NCI-H748 treated with DMSO at 0.1 percent for 48 hours (cell line): Measurements from ENCODE around the gene RAB13.
"Not testable (repeated sequence)": the region's sequence is repeated elsewhere in the genome, so short reads cannot be mapped to it uniquely, and the experiment has no call there.

Experiments
- DNase-seq: peaks from one replicate; lab custom pipeline; 2025; lab: John Stamatoyannopoulos, UW

RAB13 gene

GRCh38 chr1:153985941-153986761 lies at the start of gene RAB13:
TSS of gene RAB13 (minus strand) at chr1:153986339. CDS start at chr1:153986236, 103 bp downstream.
- peak; percentile 65 for DNase-seq

- not testable (repeated sequence) for DNase-seq
Observed at GRCh38 chr1:154033697-154034096, 47.6 kb upstream of the RAB13 start.

GRCh38 chr1:154019940-154020339 lies 33.8 kb upstream of the RAB13 start:
- no peak for DNase-seq

GRCh38 chr1:154019269-154019668 lies 33.1 kb upstream of the RAB13 start:
- DNase-seq, result no peak

DNA sequence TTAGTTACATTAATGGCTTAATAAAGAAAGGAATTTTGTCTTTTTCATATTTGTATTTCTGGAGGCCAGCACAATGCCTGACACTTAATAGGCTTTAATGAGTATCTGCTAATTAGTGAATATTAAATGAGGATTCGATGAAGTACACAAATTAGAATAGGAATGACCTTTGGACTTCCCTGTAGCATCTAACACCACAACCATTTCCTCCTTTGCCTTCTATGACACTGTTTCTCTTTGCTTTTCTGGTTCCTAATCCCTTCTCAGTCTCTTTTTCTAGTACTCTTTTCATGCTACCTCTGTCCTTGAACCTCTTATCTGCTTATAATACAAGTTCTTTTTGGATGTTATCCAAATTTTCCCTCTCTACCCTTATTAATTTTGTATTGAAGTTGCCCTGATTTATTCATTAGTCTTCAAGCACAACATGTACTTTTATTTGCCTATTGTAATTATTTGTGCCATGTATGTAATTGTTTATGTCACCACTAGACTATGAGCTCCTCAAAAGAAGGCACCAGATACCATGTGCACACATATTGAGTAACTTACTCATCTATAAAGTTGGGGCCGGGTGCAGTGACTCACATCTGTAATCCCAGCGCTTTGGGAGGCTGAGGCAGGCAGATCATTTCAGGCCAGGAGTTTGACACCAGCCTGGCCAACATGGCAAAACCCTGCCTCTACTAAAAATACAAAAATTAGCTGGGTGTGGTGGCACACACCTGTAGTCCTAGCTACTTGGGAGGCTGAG lies 28.2 kb upstream of the RAB13 start:
- no peak for DNase-seq

GRCh38 chr1:154012543-154012942 lies 26.4 kb upstream of the RAB13 start:
- not testable (repeated sequence) for DNase-seq

DNA sequence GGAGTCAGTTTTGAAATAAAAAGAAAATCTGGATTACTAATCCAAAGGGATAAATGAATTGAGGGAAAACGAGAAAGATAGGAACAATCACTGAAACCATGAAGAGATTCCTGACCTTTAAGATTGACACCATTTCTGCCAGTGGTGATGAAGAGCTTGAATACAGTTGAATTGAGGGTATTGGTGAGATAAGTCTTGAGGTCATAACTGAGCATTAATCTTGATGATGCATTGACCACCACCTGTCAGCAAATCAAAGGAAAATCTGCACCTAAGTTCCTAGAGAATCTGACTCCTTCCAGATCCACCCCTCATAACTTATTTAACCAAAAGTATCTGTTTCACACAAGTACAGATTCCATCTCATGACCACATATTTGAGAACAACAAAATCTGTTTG lies 26.0 kb upstream of the RAB13 start:
- no peak for DNase-seq

DNA sequence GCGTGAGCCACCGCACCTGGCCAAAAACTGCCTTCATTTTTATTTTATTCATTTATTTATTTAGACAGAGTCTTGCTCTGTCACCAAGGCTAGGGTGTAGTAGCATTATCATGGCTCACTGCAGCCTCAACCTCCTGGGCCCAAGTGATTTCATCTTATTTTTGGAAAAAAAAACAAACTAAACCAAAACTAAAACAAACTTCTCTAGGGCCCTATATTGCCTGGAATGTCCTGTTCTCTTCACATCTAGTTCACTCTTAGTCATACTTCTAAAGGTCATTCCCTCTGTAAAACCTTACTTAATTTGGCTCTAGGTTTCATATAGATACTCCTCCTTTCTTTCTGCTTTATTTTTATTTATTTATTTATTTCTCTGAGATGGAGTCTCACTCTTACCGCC lies 20.0 kb upstream of the RAB13 start:
- no peak for DNase-seq

GRCh38 chr1:154000420-154000819 lies 14.3 kb upstream of the RAB13 start:
- no peak for DNase-seq

DNA sequence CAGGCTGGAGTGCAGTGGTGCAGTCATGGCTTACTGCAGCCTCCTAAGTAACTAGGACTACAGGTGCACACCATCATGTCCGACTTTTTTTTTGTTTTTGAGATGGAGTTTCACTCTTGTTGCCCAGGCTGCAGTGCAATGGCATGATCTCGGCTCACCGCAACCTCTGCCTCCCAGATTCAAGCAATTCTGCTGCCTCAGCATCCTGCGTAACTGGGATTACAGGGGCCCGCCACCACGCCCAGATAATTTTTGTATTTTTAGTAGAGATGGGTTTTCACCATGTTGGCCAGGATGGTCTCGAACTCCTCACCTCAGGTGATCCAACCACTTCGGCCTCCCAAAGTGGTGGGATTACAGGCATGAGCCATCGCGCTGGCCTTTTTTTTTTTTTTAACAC lies 10.7 kb upstream of the RAB13 start:
- DNase-seq, result not testable (repeated sequence)

DNA sequence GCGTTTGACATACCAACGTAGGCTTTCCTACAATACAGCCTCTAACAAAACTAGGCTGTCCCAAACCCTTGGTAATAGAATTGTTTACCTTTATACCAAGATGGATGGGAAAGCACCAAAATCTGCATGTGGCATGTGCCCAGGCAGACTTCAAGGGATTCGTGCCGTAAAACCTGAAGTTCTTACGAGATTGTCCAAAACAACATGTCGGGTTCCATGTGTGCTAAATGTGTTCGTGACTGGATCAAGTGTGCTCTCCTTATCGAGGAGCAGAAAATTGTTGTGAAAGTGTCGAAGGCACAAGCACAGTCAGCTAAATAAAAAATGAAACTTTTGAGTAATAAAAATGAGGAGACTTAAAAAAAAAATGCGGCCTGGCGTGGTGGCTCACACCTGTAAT lies 9.5 kb upstream of the RAB13 start:
- DNase-seq, result no peak

DNA sequence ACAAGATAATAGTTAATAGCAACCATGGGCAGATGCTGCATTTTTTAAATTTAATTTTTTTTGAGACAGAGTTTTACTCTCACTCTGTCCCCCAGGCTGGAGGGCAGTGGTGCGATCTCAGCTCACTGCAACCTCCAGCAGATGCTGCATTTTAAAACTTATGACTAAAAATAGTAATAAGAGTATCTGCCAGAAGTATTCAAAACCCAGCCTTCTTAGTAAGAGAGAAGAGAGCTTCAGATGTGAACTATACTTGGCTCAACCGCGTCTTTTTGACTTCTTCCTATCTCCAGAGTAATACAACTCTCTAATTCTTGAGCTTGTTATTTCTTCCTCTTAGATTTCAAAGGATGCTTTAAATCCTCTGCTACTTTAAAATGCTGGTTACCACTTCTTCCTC lies 9.1 kb upstream of the RAB13 start:
- no peak for DNase-seq

GRCh38 chr1:153991806-153992205 lies 5.7 kb upstream of the RAB13 start:
- DNase-seq, result no peak

DNA sequence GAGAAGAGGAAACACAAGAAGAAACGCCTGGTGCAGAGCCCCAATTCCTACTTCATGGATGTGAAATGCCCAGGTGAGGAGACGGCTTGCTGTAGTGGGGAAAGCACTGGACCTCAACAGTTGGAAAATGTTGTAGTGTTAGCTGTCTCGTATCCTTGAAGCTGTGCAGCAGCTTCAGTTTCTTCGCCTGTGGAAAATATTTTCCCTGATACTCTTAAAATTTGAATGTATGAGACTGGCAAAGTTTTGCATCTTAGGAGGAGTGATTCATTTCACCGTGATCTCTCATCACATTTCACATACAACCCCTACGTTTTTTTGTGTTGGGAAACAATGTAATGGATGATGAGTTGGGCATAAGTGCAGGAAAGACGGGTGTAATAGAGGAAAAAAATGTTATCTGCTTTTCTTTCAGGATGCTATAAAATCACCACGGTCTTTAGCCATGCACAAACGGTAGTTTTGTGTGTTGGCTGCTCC lies 5.1 kb upstream of the RAB13 start:
- DNase-seq, result no peak

GRCh38 chr1:153990468-153991150 lies 4.5 kb upstream of the RAB13 start, which contains the start of gene RPS27:
TSS of gene RPS27 (plus strand) at chr1:153990762. CDS start at chr1:153990797, 35 bp downstream.
- DNase-seq, result peak; percentile 97

DNA sequence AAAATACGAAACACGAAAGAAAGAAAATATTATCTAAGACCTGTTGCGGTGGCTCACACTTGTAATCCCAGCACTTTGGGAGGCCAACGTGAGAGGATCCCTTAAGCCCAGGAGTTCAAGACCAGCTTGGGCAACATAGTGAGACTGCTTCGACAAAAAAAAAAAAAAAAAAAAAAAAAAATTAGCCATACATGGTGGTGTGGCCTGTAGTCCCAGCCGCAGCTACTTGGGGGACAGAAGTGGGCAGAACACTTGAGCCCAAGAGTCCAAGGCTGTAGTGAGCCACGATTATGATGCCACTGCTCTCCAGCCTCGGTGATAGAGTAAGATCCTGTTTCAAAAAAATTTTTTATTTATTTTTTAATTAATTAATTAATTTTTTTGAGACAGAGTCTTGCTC lies 1.5 kb upstream of the RAB13 start:
- no peak for DNase-seq

DNA sequence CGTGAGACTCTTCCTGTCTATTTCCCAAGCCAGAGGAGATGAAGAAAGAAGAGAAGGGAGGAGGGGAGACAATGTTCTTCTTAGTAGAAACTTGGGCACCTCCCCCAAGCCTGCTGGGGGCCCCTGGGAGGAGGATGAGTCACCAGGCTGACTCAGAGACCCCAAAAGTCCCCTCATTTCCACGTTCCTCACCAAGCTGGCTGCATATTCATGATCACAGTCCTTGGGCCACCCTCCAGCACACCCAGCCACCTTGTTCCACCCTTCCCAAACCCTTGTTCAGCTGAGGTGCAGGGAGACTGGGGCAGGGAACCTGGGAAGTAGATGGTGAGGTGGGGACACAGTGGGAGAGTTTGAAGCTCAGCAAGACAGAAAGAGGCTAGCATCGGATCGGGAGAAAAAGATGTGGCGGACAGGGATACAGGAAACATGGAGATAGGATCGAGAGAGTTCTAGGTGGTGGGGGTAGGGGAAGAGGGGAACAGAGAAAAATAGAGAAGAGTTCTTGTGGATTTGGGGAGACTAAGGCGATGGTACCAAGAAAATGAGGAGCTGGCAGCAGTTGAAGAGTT lies 712 bp downstream of the RAB13 start:
- DNase-seq, result no peak

DNA sequence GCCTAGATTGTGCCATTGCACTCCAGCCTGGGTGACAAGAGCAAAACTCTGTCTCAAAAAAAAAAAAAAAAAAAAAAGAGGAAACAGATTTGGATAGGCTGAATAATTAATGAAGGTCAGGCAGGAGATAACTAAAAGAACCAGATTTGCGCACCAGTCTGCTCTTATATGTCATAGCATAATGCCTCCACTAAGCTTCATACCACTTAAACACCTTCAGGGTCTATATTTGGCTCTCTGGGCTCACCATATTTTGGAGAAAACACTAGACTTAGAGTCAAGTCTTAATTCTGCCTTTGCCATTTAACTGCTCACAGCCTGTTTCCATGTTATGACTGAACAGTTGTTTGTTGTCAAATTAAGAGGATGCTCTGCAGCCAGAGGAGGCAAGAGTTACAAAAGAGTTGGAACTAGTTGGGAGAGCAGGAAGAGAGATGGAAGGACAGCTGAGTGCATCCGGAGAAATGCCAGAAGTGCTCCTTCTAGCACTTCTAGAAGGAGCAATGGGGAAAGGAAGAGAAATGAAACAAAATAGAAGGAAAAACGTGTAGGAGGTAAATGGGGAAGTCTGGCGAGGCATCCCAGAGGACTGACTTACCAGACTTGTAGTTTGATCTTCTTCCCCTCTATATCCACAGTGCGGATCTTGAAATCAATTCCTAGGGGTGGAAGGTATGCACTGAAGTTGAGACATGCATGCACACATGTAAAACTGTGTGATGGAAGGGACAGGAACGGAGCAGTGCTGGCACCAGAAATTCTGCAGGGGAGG lies 1.8 kb downstream of the RAB13 start:
- no peak for DNase-seq

- not testable (repeated sequence) for DNase-seq
Observed at GRCh38 chr1:153981735-153982134, 4.4 kb downstream of the RAB13 start.

DNA sequence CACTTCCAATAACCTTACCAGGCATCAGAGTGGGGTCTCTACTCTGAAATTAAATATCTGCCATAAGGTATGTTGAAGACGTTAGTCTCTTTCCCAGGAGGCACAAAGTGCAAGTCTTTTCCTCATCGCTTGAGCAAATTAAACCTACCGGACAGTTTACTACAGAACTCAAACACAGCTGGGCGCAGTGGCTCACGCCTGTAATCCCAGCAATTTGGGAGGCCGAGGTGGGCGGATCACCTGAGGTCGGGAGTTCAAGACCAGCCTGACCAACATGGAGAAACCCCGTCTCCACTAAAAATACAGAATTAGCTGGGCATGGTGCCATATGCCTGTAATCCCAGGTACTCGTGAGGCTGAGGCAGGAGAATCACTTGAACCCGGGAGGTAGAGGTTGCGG lies 7.0 kb downstream of the RAB13 start:
- not testable (repeated sequence) for DNase-seq

DNA sequence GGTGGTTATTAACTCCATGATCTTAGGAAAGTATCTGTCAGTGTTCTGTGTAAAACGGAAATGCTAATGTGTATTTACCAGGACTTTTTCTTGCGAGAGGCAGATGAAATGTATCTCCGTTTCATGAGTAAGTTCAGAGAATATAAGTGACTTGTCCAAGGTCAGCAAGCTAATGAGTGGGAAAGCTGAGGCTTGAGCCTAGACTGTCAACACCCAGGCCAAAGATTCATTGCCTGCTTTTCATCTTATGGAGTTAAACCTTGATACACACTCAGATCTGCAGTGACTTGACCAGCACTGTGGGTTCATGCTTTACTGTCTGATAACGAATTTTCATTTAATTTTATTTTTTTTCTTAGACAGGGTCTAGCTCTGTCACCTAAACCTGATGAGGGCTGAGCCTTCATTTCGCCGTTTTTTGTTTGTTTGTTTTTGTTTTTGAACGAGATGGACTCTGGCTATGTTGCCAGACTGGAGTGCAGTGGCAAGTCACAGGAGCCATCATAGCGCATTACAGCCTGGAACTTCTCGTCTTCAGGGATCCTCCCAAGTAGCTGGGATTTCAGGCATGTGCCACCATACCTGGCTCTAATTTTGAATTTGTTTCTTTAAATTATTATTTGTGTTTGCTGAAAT lies 7.7 kb downstream of the RAB13 start:
- DNase-seq, result no peak
